HEK293T (cell line): ENCODE results near the gene ZBTB4.
"Not testable (repeated sequence)": the region's sequence is repeated elsewhere in the genome, so short reads cannot be mapped to it uniquely, and the experiment has no call there.

Experiments used
- BHLHE40 ChIP-seq: fragments of 450-650 bp; IDR thresholded peaks from 2 replicates; pipeline ENCODE4 v1.6.1; 2016; ENCODE audit warnings: mild to moderate bottlenecking, moderate library complexity, borderline replicate concordance
- ELF4 ChIP-seq: fragments of 450-650 bp; IDR thresholded peaks from 2 replicates; pipeline ENCODE4 v1.6.1; 2017; ENCODE audit warnings: antibody characterized with exemption
- FOXM1 ChIP-seq: fragments of 450-650 bp; IDR thresholded peaks from 2 replicates; pipeline ENCODE4 v1.6.1; 2017; ENCODE audit warnings: mild to moderate bottlenecking, borderline replicate concordance
- HDGF ChIP-seq: fragments of 450-650 bp; IDR thresholded peaks from 2 replicates; pipeline ENCODE4 v1.6.1; 2017; ENCODE audit warnings: antibody characterized with exemption, borderline replicate concordance
- LEF1 ChIP-seq: fragments of 450-650 bp; IDR thresholded peaks from 2 replicates; pipeline ENCODE4 v1.6.1; 2017; ENCODE audit warnings: mild to moderate bottlenecking, borderline replicate concordance
- NFRKB ChIP-seq: fragments of 450-650 bp; IDR thresholded peaks from 2 replicates; pipeline ENCODE4 v1.6.1; 2016; ENCODE audit warnings: mild to moderate bottlenecking, moderate library complexity
- SP1 ChIP-seq: fragments of 450-650 bp; IDR thresholded peaks from 2 replicates; pipeline ENCODE4 v1.6.1; 2017
- SUZ12 ChIP-seq: fragments of 450-650 bp; IDR thresholded peaks from 2 replicates; pipeline ENCODE4 v1.6.1; 2016; ENCODE audit warnings: mild to moderate bottlenecking

GRCh38 chr17:7474767-7475166 lies 4.7 kb downstream of the ZBTB4 start:
- not testable (repeated sequence) for TF ChIP-seq SP1, NFRKB, BHLHE40, SUZ12, HDGF, FOXM1, ELF4, LEF1
